SK-N-SH treated with all-trans-retinoic acid at 6 μM for 48 hours (cell line): ENCODE measurements around the gene CMIP.
"Not testable (repeated sequence)": the region's sequence is repeated elsewhere in the genome, so short reads cannot be mapped to it uniquely, and the experiment has no call there.

ENCODE experiments used
- ATAC-seq: fragments of 200-7000 bp; cut with Tn5 transposase; 3 replicates; pipeline ENCODE4 v1.9.1; 2020; ENCODE audit warnings: mild to moderate bottlenecking, moderate library complexity
- ARNTL ChIP-seq: fragments of 450-650 bp; formaldehyde crosslinking; IDR thresholded peaks from 2 replicates; pipeline ENCODE4 v1.5.0; 2020; ENCODE audit warnings: low read depth, mild to moderate bottlenecking, moderate library complexity, borderline replicate concordance
- BACH2 ChIP-seq: fragments of 250-450 bp; sonication (Bioruptor Pico); IDR thresholded peaks from 2 replicates; pipeline ENCODE4 v1.9.0; 2021; ENCODE audit warnings: mild to moderate bottlenecking, borderline replicate concordance
- CSDC2 ChIP-seq: fragments of 250-450 bp; sonication (Bioruptor Pico); IDR thresholded peaks from 2 replicates; pipeline ENCODE4 v1.5.0; 2020; ENCODE audit warnings: mild to moderate bottlenecking, moderate library complexity
- CSRNP3 ChIP-seq: fragments of 250-450 bp; sonication (Bioruptor Pico); IDR thresholded peaks from 2 replicates; pipeline ENCODE4 v1.5.1; 2021; ENCODE audit warnings: mild to moderate bottlenecking, moderate library complexity
- ESRRG ChIP-seq: fragments of 250-450 bp; sonication (Bioruptor Pico); IDR thresholded peaks from 2 replicates; pipeline ENCODE4 v1.6.1; 2021; ENCODE audit warnings: mild to moderate bottlenecking
- GLIS3 ChIP-seq: fragments of 250-450 bp; sonication (Bioruptor Pico); IDR thresholded peaks from 2 replicates; pipeline ENCODE4 v1.5.0; 2020; ENCODE audit warnings: mild to moderate bottlenecking, moderate library complexity
- ISL1 ChIP-seq: fragments of 250-450 bp; sonication (Bioruptor Pico); IDR thresholded peaks from 2 replicates; pipeline ENCODE4 v2.1.2; 2022; ENCODE audit warnings: mild to moderate bottlenecking, moderate library complexity
- OSR1 ChIP-seq: fragments of 250-450 bp; sonication (Bioruptor Pico); IDR thresholded peaks from 2 replicates; pipeline ENCODE4 v1.8.0; 2022; ENCODE audit warnings: moderate library complexity, mild to moderate bottlenecking, inconsistent platforms
- PATZ1 ChIP-seq: fragments of 250-450 bp; sonication (Bioruptor Pico); IDR thresholded peaks from 2 replicates; pipeline ENCODE4 v1.8.0; 2020; ENCODE audit warnings: mild to moderate bottlenecking, moderate library complexity, borderline replicate concordance
- POU6F1 ChIP-seq: fragments of 250-450 bp; sonication (Bioruptor Pico); IDR thresholded peaks from 2 replicates; pipeline ENCODE4 v1.8.0; 2021; ENCODE audit warnings: low read depth, mild to moderate bottlenecking, moderate library complexity, borderline replicate concordance
- PPARA ChIP-seq: fragments of 250-450 bp; sonication (Bioruptor Pico); IDR thresholded peaks from 2 replicates; pipeline ENCODE4 v1.5.0; 2020; ENCODE audit warnings: mild to moderate bottlenecking, borderline replicate concordance
- RARB ChIP-seq: fragments of 250-450 bp; sonication (Bioruptor Pico); IDR thresholded peaks from 2 replicates; pipeline ENCODE4 v1.8.0; 2021; ENCODE audit warnings: mild to moderate bottlenecking, moderate library complexity
- SNAI2 ChIP-seq: fragments of 250-450 bp; sonication (Bioruptor Pico); IDR thresholded peaks from 2 replicates; pipeline ENCODE4 v1.5.0; 2020; ENCODE audit warnings: mild to moderate bottlenecking, moderate library complexity
- TCF4 ChIP-seq: fragments of 250-450 bp; sonication (Bioruptor Pico); IDR thresholded peaks from 2 replicates; pipeline ENCODE4 v1.8.0; 2021; ENCODE audit warnings: mild to moderate bottlenecking, moderate library complexity, borderline replicate concordance
- TOX ChIP-seq: fragments of 250-450 bp; sonication (Bioruptor Pico); IDR thresholded peaks from 2 replicates; pipeline ENCODE4 v1.8.0; 2021; ENCODE audit warnings: mild to moderate bottlenecking, moderate library complexity, borderline replicate concordance
- ZC3H10 ChIP-seq: fragments of 250-450 bp; sonication (Bioruptor Pico); IDR thresholded peaks from 2 replicates; pipeline ENCODE4 v1.5.1; 2021; ENCODE audit warnings: mild to moderate bottlenecking, moderate library complexity
- ZFP3 ChIP-seq: fragments of 250-450 bp; sonication (Bioruptor Pico); IDR thresholded peaks from 2 replicates; pipeline ENCODE4 v1.5.0; 2020; ENCODE audit warnings: mild to moderate bottlenecking, moderate library complexity
- ZFP30 ChIP-seq: fragments of 450-650 bp; formaldehyde crosslinking; IDR thresholded peaks from 2 replicates; pipeline ENCODE4 v1.5.0; 2022; ENCODE audit warnings: mild to moderate bottlenecking, moderate library complexity
- ZNF565 ChIP-seq: fragments of 450-650 bp; formaldehyde crosslinking; conservative IDR thresholded peaks from 2 replicates; pipeline ENCODE4 v1.5.0; 2020; ENCODE audit warnings: low read depth, mild to moderate bottlenecking, moderate library complexity
- ZNF70 ChIP-seq: fragments of 450-650 bp; formaldehyde crosslinking; IDR thresholded peaks from 2 replicates; pipeline ENCODE4 v1.5.0; 2020; ENCODE audit warnings: mild to moderate bottlenecking, moderate library complexity
- ZNF8 ChIP-seq: fragments of 450-650 bp; formaldehyde crosslinking; IDR thresholded peaks from 2 replicates; pipeline ENCODE4 v1.5.0; 2020; ENCODE audit warnings: mild to moderate bottlenecking, moderate library complexity
- TF ChIP-seq, protein P1 (sequence below): fragments of 250-450 bp; sonication (Bioruptor Pico); IDR thresholded peaks from 2 replicates; pipeline ENCODE4 v1.5.1; 2020; ENCODE audit warnings: low read depth, mild to moderate bottlenecking, moderate library complexity
- TF ChIP-seq, protein P2 (sequence below): fragments of 250-450 bp; sonication (Bioruptor Pico); IDR thresholded peaks from 2 replicates; pipeline ENCODE4 v1.5.0; 2020; ENCODE audit warnings: mild to moderate bottlenecking, moderate library complexity

Gene CMIP

DNA sequence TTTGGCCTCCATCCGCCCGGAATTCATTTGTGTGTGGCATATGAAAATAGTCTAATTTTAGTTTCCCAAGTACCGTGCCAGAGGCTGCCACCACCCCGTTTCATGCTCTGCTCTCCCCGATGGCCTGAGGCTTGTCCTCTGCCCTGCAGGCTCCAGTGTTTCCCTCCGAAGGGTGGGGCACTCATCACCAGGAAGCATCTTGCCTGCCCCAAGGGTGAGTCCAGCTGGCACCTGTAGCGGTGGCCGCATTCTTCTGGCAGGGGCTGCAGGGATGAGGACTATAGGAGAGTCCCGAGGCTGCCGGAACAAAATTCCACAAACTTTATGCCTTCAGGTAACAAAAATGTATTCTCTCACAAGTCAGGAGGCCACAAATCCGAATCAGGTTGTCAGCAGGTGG, 23.1 kb upstream of the CMIP start:
- TF ChIP-seq RARB: no peak
- no peak for TF ChIP-seq ZC3H10 (CRISPR knock-in tag)
- no peak for TF ChIP-seq ARNTL
- no peak for TF ChIP-seq PPARA (CRISPR knock-in tag)
- no peak for TF ChIP-seq ZNF8 (CRISPR knock-in tag)
- no peak for TF ChIP-seq GLIS3
- TF ChIP-seq ESRRG (CRISPR knock-in tag): no peak
- TF ChIP-seq ZFP3 (CRISPR knock-in tag): no peak
- TF ChIP-seq BACH2 (CRISPR knock-in tag): no peak
- no peak for TF ChIP-seq ISL1
- no peak for TF ChIP-seq TOX
- TF ChIP-seq ZNF565: no peak
- TF ChIP-seq, protein P1, sequence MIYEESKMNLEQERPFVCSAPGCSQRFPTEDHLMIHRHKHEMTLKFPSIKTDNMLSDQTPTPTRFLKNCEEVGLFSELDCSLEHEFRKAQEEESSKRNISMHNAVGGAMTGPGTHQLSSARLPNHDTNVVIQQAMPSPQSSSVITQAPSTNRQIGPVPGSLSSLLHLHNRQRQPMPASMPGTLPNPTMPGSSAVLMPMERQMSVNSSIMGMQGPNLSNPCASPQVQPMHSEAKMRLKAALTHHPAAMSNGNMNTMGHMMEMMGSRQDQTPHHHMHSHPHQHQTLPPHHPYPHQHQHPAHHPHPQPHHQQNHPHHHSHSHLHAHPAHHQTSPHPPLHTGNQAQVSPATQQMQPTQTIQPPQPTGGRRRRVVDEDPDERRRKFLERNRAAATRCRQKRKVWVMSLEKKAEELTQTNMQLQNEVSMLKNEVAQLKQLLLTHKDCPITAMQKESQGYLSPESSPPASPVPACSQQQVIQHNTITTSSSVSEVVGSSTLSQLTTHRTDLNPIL: no peak
- no peak for TF ChIP-seq SNAI2 (CRISPR knock-in tag)
- no peak for TF ChIP-seq POU6F1 (CRISPR knock-in tag)
- TF ChIP-seq ZNF70 (CRISPR knock-in tag): no peak
- TF ChIP-seq, protein P2, sequence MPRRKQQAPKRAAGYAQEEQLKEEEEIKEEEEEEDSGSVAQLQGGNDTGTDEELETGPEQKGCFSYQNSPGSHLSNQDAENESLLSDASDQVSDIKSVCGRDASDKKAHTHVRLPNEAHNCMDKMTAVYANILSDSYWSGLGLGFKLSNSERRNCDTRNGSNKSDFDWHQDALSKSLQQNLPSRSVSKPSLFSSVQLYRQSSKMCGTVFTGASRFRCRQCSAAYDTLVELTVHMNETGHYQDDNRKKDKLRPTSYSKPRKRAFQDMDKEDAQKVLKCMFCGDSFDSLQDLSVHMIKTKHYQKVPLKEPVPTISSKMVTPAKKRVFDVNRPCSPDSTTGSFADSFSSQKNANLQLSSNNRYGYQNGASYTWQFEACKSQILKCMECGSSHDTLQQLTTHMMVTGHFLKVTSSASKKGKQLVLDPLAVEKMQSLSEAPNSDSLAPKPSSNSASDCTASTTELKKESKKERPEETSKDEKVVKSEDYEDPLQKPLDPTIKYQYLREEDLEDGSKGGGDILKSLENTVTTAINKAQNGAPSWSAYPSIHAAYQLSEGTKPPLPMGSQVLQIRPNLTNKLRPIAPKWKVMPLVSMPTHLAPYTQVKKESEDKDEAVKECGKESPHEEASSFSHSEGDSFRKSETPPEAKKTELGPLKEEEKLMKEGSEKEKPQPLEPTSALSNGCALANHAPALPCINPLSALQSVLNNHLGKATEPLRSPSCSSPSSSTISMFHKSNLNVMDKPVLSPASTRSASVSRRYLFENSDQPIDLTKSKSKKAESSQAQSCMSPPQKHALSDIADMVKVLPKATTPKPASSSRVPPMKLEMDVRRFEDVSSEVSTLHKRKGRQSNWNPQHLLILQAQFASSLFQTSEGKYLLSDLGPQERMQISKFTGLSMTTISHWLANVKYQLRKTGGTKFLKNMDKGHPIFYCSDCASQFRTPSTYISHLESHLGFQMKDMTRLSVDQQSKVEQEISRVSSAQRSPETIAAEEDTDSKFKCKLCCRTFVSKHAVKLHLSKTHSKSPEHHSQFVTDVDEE: no peak
- no peak for TF ChIP-seq ZFP30
- no peak for TF ChIP-seq CSRNP3 (CRISPR knock-in tag)
- TF ChIP-seq, all 23 proteins: peak for 0
- no peak for ATAC-seq

DNA sequence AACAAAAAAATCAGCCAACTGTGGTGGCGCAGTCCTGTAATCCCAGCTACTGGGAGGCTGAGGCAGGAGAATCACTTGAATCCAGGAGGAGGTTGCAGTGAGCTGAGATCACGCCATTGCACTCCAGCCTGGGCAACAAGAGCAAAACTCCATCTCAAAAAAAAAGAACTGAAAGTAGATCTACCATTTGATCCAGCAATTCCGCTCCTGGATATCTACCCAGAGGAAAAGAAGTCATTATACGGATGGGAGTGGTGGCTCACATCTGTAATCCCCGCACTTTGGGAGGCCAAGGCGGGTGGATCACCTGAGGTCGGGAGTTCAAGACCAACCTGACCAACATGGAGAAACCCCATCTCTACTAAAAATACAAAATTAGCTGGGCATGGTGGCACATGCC, 22.5 kb upstream of the CMIP start:
- not testable (repeated sequence) for ATAC-seq

DNA sequence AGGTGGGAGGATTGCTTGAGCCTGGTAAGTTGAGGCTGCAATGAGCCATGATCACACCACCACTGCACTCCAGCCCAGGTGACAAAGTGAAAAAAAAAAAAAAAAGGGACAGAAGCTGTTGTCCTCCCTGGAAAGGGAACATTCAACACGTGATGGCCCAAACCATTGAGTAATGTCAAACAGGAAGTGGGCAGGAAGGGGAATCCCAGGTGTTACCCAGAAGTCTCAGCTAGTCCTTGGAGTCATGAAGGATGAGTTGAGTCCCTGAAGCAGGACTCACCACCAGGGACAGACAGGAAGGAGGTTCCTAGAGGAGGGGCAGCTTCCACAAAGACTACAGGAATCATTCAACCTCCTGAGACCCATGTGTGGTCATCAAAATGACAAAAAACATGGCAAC, 19.8 kb upstream of the CMIP start:
- no peak for TF ChIP-seq ZNF565
- no peak for TF ChIP-seq ZNF70 (CRISPR knock-in tag)
- TF ChIP-seq ZNF8 (CRISPR knock-in tag): no peak
- no peak for TF ChIP-seq ARNTL
- no peak for TF ChIP-seq PPARA (CRISPR knock-in tag)
- TF ChIP-seq TCF4 (CRISPR knock-in tag): no peak
- TF ChIP-seq ZC3H10 (CRISPR knock-in tag): no peak
- no peak for TF ChIP-seq ZFP30
- no peak for TF ChIP-seq BACH2 (CRISPR knock-in tag)
- TF ChIP-seq ESRRG (CRISPR knock-in tag): no peak
- no peak for TF ChIP-seq TOX
- TF ChIP-seq PATZ1 (CRISPR knock-in tag): no peak
- TF ChIP-seq GLIS3: no peak
- TF ChIP-seq CSDC2 (CRISPR knock-in tag): no peak
- no peak for TF ChIP-seq SNAI2 (CRISPR knock-in tag)
- TF ChIP-seq, protein P2: no peak
- TF ChIP-seq OSR1 (CRISPR knock-in tag): no peak
- TF ChIP-seq, protein P1: no peak
- ATAC-seq: no peak
